Karpas-422 (cell line): ENCODE results near the gene SRCIN1. TPM values are rescaled to one million over a fixed set of nuclear protein-coding genes. Genes with fewer than 3 reads are reported as not detected.
"Not testable (repeated sequence)": the region's sequence is repeated elsewhere in the genome, so short reads cannot be mapped to it uniquely, and the experiment has no call there.

Experiments used
- DNase-seq: peaks from one replicate; pipeline ENCODE4 v3.0.0-alpha.2; 2015
- H2AFZ ChIP-seq: fragments of 200-600 bp; sonication (generic); 2 replicates; pipeline ENCODE4 v1.6.1; 2014; ENCODE audit warnings: antibody characterized with exemption, low read length, mixed read lengths
- H3K27ac ChIP-seq: fragments of 200-600 bp; sonication (generic); 2 replicates; pipeline ENCODE4 v1.5.1; 2014; ENCODE audit warnings: mild to moderate bottlenecking, low read length, moderate library complexity
- H3K27me3 ChIP-seq: fragments of 200-600 bp; sonication (generic); 2 replicates; pipeline ENCODE4 v1.6.1; 2014; ENCODE audit warnings: low read length, mixed read lengths
- H3K36me3 ChIP-seq: fragments of 200-600 bp; sonication (generic); 2 replicates; pipeline ENCODE4 v1.6.1; 2014; ENCODE audit warnings: low read length, mixed read lengths; ENCODE audit not compliant: insufficient read depth
- H3K4me1 ChIP-seq: fragments of 200-600 bp; sonication (generic); 2 replicates; pipeline ENCODE4 v1.6.1; 2014; ENCODE audit warnings: mild to moderate bottlenecking, low read length, mixed read lengths
- H3K4me2 ChIP-seq: fragments of 200-600 bp; sonication (generic); 2 replicates; pipeline ENCODE4 v1.6.1; 2014; ENCODE audit warnings: low read length, low read depth, mild to moderate bottlenecking; ENCODE audit not compliant: poor library complexity, severe bottlenecking
- H3K4me3 ChIP-seq: fragments of 200-600 bp; sonication (generic); 2 replicates; pipeline ENCODE4 v1.5.1; 2014; ENCODE audit warnings: mild to moderate bottlenecking, antibody characterized with exemption, low read length, mixed read lengths
- H3K79me2 ChIP-seq: fragments of 200-600 bp; sonication (generic); 2 replicates; pipeline ENCODE4 v1.6.1; 2014; ENCODE audit warnings: mild to moderate bottlenecking, low read length, mixed read lengths
- H3K9ac ChIP-seq: fragments of 200-600 bp; sonication (generic); 2 replicates; pipeline ENCODE4 v1.6.0; 2014; ENCODE audit warnings: low read length
- H3K9me2 ChIP-seq: fragments of 200-600 bp; sonication (generic), shearing (Covaris generic); replicated peaks from 2 replicates; pipeline ENCODE4 v1.6.0; 2014; ENCODE audit warnings: mild to moderate bottlenecking, low read length, moderate library complexity; ENCODE audit not compliant: insufficient read depth
- H3K9me3 ChIP-seq: fragments of 300-700, 200-600 bp; sonication (generic); 2 replicates; pipeline ENCODE4 v1.6.1; 2014; ENCODE audit warnings: low read length, mixed read lengths
- H4K20me1 ChIP-seq: fragments of 200-600 bp; sonication (generic); 2 replicates; pipeline ENCODE4 v1.6.1; 2014; ENCODE audit warnings: mild to moderate bottlenecking, antibody characterized with exemption, low read length, low read depth; ENCODE audit not compliant: insufficient read depth
- total RNA-seq: library from RNA; depleted of rRNA; stranded (reverse); fragments of >200 nt; shearing (Covaris generic); gene quantifications from 2 replicates; pipeline ENCODE4 v1.2.3, GENCODE V29; 2014; ENCODE audit warnings: low replicate concordance; rRNA removed

SRCIN1 gene
- total RNA-seq, 1 experiment from 2014 or later = 0.86 TPM

GRCh38 chr17:38484242-38485145, 121.3 kb downstream of the SRCIN1 start:
- not testable (repeated sequence) for H3K27ac ChIP-seq, H4K20me1 ChIP-seq, H3K27me3 ChIP-seq, H3K9me2 ChIP-seq, H3K9ac ChIP-seq, H3K4me3 ChIP-seq, H3K79me2 ChIP-seq, H3K9me3 ChIP-seq, H3K36me3 ChIP-seq
- H3K4me2 ChIP-seq = peak overlapping the region; percentile 35
- peaks cover 11% of the 10 kb centered on the region for H3K4me1 ChIP-seq
- DNase-seq = peak; percentile 88
- H2AFZ ChIP-seq = peak overlapping the region; percentile 97; the same call in 1 of the 2 replicates

- not testable (repeated sequence) for DNase-seq, H3K9me2 ChIP-seq, H4K20me1 ChIP-seq, H3K4me2 ChIP-seq, H3K27ac ChIP-seq, H3K4me3 ChIP-seq, H3K9ac ChIP-seq, H3K27me3 ChIP-seq, H3K79me2 ChIP-seq, H2AFZ ChIP-seq, H3K36me3 ChIP-seq, H3K9me3 ChIP-seq
- H3K4me1 ChIP-seq = peaks cover 11% of the 10 kb centered on the region
Observed at GRCh38 chr17:38482700-38483043, 123.1 kb downstream of the SRCIN1 start.

GRCh38 chr17:38482039-38482699, 123.6 kb downstream of the SRCIN1 start:
- not testable (repeated sequence) for H3K27me3 ChIP-seq, H2AFZ ChIP-seq, H3K9ac ChIP-seq, H4K20me1 ChIP-seq, H3K79me2 ChIP-seq, H3K36me3 ChIP-seq, H3K4me3 ChIP-seq, DNase-seq, H3K27ac ChIP-seq, H3K9me3 ChIP-seq, H3K9me2 ChIP-seq, H3K4me2 ChIP-seq
- H3K4me1 ChIP-seq = peaks cover 11% of the 10 kb centered on the region

Other genes with a start within 250 kb of the SRCIN1 start
- gene ARHGAP23, start 177.5 kb downstream of the SRCIN1 start, total RNA-seq = 0.04 and 0.54 TPM in 2 replicates
- 7.6 and 19.9 TPM in 2 replicates for gene EPOP, start 69.0 kb upstream of the SRCIN1 start, total RNA-seq
- gene MLLT6, start 99.3 kb upstream of the SRCIN1 start, total RNA-seq = 72.4 and 119 TPM in 2 replicates
- gene CISD3, start 124.4 kb upstream of the SRCIN1 start, total RNA-seq = 6.8 and 15.2 TPM in 2 replicates
- 0.15 and 0.58 TPM in 2 replicates for gene PCGF2, start 142.4 kb upstream of the SRCIN1 start, total RNA-seq
- gene PSMB3, start 146.8 kb upstream of the SRCIN1 start, total RNA-seq = 243 and 277 TPM in 2 replicates
- gene PIP4K2B, start 193.6 kb upstream of the SRCIN1 start, total RNA-seq = 32.0 and 42.7 TPM in 2 replicates
- 11.8 and 12.7 TPM in 2 replicates for gene CWC25, start 219.4 kb upstream of the SRCIN1 start, total RNA-seq
- gene RPL23, start 247.8 kb upstream of the SRCIN1 start, total RNA-seq = 2,394 and 2,712 TPM in 2 replicates